CD4-positive, alpha-beta T cell treated with Interleukin-17A for 1 hour (primary cell): ENCODE measurements around the gene PPP1R14B.
A peak's percentile ranks its signal among the peaks of the same experiment; 100 is the strongest.

Experiments used
- DNase-seq: peaks from one replicate; pipeline ENCODE4 v3.0.0-alpha.2; 2020

Gene PPP1R14B

DNA sequence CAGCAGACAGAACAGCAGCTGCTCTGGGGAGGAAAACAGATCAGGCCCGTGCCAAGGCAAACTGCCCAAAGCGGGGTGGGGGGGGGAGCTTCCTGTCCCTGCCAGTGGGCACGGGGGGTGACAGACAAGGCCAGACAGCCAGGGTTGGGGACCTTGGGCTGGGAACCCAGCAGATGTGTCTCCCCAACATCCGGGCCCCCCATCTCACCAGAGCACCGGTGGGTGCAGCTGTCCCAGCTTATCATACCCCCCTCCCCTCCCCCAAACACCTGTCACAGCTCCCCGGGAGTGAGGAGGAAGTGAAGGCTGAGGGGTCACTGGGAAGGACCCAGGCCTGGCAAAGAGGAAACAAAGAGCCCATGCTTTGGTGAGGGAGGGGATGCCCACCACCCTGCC, 1.3 kb downstream of the PPP1R14B start:
- peak; percentile 66 for DNase-seq

DNA sequence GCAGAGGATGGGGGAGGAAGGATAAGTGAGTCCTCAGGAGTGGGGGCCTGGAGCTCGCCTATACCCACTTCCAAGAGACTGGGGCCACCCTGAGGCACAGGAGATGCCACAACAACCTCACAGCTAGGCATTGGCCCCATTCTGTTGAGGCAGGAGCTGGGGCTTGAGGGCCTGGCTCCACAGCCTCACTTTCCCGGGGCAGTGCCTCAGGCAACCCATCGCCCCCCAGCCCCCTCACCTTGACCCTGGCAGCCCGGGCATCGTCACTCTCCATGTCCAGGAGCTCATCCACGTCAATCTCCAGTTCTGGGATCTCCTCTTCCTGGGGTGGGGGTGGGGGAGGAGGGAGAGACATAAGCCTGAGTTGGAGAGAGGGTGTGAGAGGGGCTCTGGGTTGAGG, 1.8 kb downstream of the PPP1R14B start:
- DNase-seq, result no peak

DNA sequence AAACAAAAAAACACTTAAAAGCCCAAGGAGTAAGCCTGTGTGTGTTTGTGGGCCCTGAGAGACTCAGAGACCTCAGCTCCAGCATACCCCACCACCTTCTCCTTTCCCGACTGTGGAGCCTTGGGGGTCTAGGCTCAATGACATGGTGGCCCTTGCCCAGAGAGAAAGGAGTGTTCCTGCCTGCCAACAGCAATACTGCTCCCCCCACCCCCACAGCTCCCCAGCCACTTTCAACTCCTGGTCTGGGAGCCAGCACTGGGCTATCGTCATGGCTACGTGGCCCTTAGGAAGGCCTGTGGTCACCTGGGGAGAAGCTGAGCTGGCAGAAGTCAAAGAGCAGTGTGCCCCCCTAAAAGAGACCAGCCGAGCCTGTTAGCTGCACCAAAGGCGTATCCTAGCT, 2.6 kb downstream of the PPP1R14B start:
- no peak for DNase-seq

DNA sequence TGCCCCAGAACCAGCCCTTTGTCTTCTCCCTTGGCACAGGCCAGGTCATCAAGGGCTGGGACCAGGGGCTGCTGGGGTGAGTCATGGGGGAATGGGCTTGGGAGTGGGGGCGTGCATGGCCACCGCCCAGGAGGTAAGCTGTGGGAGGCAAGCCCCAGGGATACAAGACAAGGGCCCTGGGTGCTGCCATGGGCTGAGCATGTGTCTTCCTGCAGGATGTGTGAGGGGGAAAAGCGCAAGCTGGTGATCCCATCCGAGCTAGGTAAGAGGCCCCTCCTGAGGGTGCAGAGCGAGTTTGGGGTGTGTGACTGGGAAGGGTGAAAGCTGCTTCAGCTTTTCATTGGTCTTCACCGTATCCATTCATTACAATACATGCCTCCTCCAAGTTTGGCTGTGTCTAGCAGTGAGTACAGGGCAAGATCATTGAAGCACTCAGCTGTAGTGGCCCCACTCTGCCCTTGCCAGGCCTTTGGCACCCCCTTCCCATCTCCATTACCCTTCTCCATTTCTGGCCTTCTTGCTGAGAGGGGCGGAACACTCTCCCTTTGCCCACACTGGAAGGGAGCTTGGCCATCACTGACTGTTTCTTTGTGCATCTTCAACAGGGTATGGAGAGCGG, 3.4 kb downstream of the PPP1R14B start:
- DNase-seq, result no peak

DNA sequence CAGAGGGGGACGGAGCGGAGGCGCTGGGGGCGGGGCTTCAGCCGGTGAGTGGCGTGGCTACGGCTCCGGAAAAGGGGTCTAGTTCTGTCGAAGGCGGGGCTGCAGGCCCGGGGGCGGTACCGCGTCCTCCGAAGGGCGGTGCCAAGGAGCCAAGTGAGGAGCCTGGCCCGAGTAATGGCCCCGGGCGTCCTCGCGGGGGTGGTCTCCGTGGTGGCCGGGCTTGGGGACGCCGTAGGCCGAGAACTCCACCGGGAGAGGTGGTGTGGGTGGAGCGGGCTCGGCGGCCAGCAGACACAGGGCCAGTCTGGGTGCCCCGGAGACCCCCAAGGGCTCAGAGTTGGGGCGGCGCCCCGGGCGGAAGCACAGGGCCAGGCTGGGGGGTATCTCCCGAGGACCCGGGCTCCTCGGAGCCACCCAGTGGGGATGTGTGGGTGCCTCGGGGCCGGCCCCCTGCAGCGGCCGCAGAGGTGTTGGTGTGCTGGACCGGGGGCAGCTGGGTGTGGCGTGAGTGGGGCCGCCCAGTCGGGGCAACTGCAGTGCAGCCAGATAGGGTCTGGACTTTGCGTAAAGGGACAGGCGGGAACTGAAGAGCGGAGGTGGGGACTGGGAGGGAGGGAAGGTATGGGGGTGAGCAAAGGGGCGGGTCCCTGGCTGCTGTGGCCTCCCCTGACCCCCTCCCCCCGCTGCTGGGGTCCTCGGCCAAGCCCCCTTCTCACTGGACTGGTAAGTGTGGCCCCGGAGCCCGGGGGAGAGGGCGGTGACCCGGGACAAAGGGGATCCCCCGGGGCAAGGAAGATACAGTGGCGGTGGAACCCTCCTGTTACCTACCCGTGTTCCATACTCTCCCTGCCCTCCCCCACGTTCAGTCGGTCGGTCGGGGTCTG, 5.0 kb downstream of the PPP1R14B start:
- DNase-seq, result peak; percentile 19

DNA sequence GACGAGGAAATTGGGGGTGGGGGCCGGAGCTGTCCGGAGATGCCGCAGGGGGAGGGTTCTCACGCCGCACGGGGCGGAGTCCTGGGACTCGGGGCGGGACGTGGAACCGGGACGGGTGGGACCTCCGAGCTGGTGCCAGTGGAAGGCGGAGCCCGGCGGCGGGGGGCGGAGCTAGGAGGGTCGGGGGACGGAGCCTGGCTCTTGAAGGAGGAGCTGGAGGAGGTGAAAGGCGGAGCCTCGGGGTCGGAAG, 5.6 kb downstream of the PPP1R14B start:
- peak; percentile 100 for DNase-seq

DNA sequence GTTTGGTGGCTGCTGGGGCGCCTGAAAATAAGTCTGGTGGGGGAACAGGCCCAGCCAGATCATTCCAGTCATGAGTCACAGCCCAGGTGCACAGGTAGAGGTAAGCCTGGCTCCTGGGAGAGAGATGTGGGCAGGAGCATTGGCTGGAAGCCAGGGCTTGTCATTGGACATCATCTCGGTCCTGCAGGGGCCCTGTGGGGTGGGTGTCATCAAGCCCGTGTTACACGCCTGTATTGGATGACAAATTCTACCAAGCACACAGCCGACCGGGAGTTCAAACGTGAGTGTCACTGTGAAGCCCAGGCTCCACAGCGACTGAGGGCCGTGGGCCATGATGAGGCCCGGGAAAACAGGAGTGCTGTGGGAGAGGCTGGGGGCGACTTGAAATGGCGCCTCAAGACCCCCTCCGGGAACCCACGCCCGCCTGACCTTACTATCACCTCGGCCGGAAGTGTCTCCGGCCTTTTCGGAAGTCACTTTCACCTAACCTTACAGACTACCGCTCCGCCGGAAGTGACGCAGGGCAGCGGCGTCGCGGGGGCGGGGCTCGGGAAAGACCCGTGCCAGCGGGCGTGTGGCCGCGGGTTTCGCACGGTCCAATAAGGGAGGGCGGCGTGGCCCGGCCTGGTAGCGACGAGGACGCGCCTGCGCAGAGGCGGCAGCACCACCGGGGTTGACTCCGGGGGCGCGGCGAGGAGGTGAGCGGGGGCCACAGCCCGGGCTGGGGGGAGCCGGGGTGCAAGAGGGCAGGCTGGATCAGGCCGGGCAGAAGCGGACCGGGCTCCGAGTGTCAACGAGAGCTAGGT, 6.1 kb downstream of the PPP1R14B start, which contains the start of gene FKBP2:
Gene FKBP2, plus strand, starts transcription at position 661 of the 806 bp plus-strand sequence. CDS start 1,293 bp downstream, outside the sequence.
- peak; percentile 98 for DNase-seq

DNA sequence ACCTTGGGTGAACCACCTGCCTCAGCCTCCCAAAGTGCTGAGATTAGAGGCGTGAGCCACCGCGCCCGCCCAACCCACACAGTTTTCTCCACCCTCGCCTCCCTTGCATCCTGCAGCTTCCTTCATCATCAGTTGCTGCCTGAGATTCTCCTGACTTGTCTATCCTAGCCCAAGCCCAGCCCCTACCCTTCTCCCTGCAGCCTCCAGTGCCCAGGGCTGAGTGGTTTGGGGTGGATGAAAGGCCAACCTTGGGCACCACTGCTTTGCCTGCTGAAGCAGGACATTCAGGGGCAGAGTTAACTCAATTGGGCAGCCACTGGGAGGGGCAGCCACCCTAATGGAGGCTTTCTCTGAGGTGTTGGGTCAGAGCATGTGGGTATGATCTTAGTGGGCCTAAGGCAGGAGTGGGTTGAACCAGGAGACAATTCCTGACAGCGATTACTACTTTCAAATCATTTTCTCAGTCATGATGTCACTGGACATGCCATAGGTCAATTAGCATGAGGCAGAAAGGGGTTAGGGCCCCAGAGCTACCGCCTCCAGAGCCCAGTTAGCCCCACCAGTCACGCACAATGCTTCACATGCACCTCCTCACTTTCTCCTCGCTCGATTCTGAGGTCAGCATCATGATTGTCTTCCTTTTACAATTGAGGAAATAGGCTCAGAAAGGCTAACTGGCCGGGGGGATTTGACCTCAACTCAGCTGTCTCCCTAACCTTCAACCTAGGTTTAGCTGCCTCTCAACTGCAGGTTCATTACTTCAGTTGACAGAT, 6.9 kb downstream of the PPP1R14B start:
- no peak for DNase-seq

DNA sequence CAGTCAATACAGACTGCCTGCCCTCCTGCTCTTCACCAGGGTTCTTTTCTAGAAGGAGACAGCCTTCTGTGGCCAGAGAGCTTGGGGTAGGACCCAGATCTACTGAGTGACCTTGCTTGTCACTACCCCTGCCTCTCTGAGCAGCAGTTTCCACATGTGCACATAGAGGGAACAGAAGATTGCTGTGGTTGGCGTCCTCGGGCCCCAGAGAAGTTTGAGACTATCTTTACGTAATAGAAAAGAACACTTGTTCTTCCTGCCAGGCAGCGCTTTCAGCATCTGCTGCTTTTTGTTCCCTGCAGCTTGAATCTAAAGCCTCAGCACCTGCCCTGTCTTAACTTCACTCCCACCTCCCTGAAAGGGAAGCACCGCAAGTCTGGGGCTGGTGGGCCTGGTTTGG, 7.7 kb downstream of the PPP1R14B start:
- DNase-seq, result no peak

DNA sequence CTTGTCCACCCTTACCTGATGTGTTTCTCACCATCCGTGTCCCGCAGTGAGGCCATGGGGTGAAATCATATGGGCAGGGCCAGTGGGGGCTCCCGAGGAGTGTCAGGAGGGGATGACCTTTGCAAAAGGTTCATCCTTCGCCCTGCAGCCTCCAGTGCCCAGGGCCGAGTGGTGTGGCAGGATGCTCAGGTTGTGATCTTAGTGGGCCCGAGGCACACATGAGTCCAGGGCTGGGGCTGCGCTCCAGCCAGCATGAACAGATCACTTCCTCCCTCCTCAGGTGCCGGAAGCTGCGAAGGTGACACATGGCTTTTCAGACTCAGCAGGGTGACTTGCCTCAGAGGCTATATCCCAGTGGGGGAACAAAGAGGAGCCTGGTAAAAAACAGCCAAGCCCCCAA, 8.7 kb downstream of the PPP1R14B start:
- no peak for DNase-seq

DNA sequence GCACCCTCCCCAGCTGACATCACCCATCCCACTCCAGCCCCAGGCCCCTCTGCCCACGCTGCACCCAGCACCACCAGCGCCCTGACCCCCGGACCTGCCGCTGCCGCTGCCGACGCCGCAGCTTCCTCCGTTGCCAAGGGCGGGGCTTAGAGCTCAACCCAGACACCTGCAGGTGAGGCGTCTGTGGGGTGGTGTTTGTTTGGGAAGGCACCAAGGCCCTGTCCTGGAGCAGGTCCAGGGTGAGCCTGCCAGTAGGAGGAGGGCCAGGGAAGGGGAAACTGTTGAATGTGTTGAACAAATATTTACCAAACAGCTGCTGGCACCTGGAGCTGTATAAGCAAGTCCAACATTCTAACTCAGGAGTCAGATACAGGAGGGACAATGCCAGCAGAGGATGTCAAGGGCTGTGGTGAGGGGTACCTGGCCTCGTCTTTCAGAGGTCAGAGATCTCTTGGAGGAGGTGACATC, 9.2 kb downstream of the PPP1R14B start:
- DNase-seq, result no peak

DNA sequence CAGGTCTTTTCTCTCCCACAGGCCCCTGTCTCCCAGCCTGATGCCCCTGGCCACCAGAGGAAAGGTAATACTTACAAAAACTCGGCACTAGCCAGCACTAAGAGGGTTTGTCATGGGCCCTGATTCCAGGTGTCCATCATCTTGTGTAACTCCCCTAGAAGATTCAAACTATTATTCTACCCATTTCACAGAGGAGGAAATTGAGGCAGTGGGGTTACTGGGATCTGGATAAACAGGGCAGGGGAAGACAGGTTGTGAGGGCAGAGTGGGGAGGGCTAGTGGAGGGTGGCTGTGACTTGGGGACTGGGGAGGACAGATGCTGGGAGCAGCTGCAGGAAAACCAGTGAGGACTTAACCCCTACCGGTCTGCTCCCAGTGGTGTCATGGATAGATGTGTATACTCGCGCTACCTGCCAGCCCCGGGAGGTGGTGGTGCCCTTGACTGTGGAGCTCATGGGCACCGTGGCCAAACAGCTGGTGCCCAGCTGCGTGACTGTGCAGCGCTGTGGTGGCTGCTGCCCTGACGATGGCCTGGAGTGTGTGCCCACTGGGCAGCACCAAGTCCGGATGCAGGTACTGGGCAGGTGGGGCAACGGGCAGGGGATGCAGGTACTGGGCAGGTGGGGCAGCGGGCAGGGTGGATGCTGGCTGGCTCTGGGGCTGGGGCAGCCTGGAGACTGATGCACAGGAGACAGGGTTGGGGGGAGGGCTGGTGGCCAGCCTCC, 11.1 kb downstream of the PPP1R14B start:
- no peak for DNase-seq

DNA sequence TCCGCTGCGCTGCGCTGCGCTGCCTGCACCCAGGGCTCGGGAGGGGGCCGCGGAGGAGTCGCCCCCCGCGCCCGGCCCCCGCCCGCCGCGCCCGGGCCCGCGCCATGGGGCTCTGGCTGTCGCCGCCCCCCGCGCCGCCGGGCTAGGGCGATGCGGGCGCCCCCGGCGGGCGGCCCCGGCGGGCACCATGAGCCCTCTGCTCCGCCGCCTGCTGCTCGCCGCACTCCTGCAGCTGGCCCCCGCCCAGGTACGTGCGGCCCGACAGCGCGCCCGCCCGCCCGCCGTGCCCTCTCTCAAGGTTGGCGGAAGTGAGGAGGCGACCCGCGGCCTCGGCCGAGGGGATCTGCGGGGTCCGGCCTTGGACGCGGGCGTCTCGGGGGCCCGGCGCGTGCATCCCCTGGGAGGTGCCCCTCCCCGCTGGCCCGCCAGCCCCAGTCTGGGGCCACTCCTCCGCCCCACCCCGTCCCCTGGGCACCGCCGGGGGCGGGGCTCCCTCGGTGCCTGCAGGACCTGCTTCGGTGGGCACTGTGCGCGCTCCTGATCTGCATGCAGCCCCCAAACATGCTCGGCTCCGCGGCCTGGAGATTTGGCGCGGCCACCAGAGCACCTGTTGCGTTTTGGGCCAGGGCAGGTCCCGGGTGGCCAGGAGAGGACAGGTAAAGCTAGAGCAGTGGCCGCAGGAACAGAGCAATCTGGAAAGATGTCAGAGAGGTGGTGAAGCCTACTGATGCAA, 11.9 kb downstream of the PPP1R14B start:
- peak; percentile 45 for DNase-seq

DNA sequence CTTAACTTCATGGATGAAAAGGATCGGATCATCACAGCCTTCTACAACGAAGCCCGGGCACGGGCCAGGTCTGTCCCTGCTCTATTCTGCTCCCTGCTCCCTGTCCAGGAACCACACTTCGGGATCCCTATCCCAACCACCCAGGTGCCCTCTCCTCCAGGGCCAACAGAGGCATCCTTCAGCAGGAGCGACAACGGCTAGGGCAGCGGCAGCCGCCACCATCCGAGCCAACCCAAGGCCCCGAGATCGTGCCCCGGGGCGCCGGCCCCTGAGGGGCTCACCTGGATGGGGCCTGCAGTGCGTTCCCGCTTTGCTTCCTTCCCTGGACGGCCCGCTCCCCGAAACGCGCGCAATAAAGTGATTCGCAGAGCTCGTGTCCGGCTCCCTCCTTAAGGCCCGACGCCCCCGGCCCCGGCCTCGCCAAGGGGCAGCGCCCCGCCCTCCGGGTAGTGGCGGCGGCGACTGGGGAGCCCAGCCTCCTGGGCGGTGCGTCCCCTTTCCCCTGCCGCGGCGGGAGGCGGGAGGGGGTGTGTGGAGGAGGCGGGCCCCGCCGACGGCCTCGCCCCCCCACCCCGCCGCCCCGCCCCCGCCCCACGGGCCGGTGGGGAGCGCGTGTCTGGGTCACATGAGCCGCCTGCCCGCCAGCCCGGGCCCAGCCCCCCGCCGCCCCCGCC, 12.7 kb downstream of the PPP1R14B start, which contains the start of gene VEGFB:
Gene VEGFB, plus strand, starts transcription at position 672 of the 674 bp plus-strand sequence. CDS start 250 bp downstream, outside the sequence.
- DNase-seq, result peak; percentile 80

DNA sequence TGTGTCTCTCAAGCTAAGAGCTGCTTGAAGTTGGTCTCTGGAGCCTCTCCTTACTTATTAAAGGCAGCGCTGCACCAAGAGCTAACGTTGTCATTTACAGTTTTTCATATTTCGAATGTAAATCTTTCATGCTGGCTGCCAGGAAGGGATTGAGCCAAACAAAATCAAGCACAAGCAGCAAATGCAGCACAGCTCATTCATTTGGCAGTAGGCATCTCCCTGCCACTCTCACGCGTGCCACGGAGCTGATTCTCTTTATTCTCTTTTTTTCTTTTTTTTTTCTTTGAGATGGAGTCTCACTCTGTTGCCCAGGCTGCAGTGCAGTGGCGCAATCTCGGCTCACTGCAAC, 13.8 kb downstream of the PPP1R14B start:
- no peak for DNase-seq

DNA sequence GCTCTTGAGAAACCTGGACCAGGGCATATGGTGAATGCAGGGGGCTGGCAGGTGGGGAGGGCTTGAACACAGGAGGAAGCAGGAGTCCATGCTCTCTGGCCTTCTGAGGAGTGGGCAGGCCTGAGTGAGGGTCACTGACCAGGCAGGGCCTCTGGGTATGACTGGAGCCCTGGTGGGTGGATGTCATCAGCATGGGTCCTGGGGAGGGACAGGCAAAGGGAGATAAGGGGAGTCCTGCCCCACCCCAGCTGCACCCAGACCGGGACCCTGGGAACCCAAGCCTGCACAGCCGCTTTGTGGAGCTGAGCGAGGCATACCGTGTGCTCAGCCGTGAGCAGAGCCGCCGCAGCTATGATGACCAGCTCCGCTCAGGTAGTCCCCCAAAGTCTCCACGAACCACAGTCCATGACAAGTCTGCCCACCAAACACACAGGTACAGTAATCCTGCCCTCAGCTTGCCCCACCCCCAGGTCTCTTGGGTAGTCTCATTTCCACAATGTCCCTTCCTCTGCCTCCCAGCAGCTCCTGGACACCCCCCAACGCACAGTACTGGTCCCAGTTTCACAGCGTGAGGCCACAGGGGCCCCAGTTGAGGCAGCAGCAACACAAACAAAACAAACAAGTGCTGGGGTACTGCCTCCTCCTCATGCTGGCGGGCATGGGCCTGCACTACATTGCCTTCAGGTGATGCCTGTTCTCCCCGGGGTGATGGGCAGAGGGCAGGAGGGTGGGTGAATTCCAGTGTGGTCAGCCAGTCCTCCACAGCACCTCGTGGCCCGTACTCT, 14.4 kb downstream of the PPP1R14B start:
- DNase-seq, result no peak

DNA sequence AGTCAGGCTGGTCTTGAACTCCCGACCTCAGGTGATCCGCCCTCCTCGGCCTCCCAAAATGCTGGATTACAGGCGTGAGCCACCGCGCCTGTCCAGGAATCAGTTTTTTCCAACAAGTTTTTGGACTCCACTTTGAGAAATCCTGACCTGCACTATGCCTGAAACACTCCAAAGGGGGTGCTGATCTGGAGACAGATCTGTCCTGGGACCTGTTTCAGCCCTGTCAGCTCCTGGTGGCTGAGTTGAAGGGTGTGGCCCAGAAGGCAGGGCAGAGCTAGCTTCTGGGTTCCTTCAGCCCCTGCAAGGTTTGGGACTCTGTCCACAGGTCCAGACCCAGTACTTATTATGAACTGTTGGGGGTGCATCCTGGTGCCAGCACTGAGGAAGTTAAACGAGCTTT, 15.2 kb downstream of the PPP1R14B start:
- no peak for DNase-seq

DNA sequence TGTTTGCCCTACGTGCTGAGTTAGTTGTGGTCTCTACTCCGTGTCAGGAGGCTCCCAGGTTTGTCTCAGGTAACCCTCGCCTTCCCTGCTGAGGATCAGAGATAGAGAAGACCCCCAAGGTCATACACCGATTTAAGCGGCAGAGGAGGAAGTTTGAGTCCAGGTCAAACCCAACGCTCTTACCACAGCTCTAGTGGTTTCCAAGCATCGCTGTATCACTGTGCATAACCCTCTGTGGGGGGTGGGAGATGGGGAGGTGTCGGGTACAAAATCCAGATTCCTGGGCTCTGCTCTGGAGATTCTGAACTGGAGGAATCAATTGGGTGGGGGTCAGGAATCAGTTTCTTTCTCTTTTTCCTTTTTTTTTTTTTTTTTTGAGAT, 15.8 kb downstream of the PPP1R14B start:
- no peak for DNase-seq

DNA sequence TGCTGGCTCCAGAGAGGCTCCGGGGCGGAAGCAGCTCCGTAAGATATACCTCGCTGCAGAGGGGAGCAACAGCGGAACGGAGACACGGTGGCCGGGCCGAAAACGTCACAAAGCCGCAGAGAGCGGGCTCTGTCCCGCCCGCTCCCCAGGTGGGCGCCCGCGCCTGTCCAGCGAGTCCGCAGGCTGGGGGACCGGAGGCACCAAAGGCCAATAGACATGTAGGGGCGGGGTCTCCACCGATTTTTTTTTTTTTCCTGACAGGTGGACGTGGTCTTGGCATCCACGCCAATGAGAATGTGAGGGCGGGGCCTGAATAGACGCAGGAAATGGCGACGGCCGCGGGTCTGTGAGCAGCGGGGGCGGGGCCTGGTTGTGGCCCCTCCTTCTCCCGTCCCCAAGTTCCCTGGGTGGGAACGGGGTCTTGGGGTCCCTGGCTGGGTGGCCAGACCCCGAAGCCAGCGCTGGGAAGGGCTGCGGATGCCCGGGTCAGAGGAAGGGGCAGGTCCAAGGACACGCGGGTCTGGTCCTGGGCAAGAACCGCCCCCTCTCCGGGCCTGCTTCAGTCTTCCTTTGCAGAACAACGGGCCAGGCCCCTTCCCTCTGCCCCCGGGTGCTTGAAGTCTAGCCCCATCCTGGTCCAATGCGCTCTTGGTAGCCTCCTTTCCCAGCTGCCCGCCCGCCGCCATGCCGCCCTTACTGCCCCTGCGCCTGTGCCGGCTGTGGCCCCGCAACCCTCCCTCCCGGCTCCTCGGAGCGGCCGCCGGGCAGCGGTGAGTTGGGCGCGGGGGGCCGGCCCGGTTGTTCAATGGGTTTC, 16.4 kb downstream of the PPP1R14B start, which contains the start of gene DNAJC4:
Gene DNAJC4, plus strand, starts transcription at position 378 of the 814 bp plus-strand sequence. Its CDS starts 307 bp downstream, at position 685.
- DNase-seq, result peak; percentile 92
